ENCODE results near the gene ECHS1. TPM values are rescaled to one million over a fixed set of nuclear protein-coding genes. Genes with fewer than 3 reads are reported as not detected.

ECHS1 gene
- total RNA-seq, 2 experiments from 2014 or later: 46.2 to 48.3 TPM

DNA sequence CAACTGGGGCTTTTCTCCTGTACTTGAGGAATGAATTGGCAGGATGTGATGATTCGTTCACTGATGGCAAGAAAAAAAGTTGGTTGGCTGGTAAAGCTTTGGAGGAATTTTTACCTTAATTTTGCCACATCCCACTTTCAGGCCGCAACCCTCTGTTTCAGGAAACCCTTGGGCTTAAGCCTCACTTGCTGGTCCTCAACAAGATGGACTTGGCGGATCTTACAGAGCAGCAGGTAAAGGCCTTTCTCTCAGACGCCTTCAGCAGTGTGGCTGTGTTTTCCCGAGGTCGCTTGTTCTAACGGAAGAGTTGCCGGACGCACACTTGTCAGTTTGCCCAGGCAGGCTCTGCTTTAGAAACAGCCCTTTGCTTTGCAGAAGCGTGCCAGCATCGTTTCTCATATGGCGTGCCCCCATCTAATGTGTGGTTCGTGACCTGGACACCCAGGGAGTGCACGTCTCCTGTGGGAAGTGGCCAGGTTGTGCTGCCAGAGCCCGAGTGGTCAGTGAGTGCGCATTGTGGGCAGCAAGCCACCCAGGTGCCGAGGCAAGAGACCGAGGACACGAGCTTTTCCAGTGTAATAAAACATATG is 23.0 kb upstream of the ECHS1 start:
- no peak overlapping the region for H3K27ac ChIP-seq (ENCODE audit: low read depth, low read length, poor library complexity, severe bottlenecking)
- intact Hi-C loops (cut with micrococcal nuclease; ENCODE audit: unreplicated experiment): no loop called here
- TF ChIP-seq EZH2phosphoT487 (IDR thresholded peaks at IDR 0.05; ENCODE audit: borderline replicate concordance, low read depth, low read length): no peak
- TF ChIP-seq, protein P1, sequence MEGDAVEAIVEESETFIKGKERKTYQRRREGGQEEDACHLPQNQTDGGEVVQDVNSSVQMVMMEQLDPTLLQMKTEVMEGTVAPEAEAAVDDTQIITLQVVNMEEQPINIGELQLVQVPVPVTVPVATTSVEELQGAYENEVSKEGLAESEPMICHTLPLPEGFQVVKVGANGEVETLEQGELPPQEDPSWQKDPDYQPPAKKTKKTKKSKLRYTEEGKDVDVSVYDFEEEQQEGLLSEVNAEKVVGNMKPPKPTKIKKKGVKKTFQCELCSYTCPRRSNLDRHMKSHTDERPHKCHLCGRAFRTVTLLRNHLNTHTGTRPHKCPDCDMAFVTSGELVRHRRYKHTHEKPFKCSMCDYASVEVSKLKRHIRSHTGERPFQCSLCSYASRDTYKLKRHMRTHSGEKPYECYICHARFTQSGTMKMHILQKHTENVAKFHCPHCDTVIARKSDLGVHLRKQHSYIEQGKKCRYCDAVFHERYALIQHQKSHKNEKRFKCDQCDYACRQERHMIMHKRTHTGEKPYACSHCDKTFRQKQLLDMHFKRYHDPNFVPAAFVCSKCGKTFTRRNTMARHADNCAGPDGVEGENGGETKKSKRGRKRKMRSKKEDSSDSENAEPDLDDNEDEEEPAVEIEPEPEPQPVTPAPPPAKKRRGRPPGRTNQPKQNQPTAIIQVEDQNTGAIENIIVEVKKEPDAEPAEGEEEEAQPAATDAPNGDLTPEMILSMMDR (conservative IDR thresholded peaks at IDR 0.05; ENCODE audit: low read length): no peak
- no peak overlapping the region for H3K4me3 ChIP-seq (ENCODE audit: low read depth, low read length, poor library complexity, severe bottlenecking)
- no peaks in the 10 kb centered on the region for H3K9me3 ChIP-seq (ENCODE audit: low read length)
- H2AFZ ChIP-seq (ENCODE audit: low read length): no peak overlapping the region
- no peaks in the 10 kb centered on the region for H4K20me1 ChIP-seq (ENCODE audit: insufficient read depth, low read length)
- BruUV-seq (replicated peaks): no TSS peak
- no peak for DNase-seq (ENCODE audit: low spot score)
- no peak overlapping the region for H3K4me2 ChIP-seq (ENCODE audit: low read length)
- H3K9me2 ChIP-seq (ENCODE audit: insufficient read depth, low read length): no peaks in the 10 kb centered on the region
- peaks cover 53% of the 10 kb centered on the region for H3K79me2 ChIP-seq (ENCODE audit: insufficient read depth, low read depth, low read length)
- POLR2A ChIA-PET: no interaction called here
- peaks cover 57% of the 10 kb centered on the region for H3K36me3 ChIP-seq (ENCODE audit: insufficient read depth, low read length)
- CTCF ChIA-PET (ENCODE audit: unreplicated experiment): no interaction called here
- H3K4me1 ChIP-seq (ENCODE audit: insufficient read depth, low read length, poor library complexity, severe bottlenecking): peaks cover 40% of the 10 kb centered on the region

DNA sequence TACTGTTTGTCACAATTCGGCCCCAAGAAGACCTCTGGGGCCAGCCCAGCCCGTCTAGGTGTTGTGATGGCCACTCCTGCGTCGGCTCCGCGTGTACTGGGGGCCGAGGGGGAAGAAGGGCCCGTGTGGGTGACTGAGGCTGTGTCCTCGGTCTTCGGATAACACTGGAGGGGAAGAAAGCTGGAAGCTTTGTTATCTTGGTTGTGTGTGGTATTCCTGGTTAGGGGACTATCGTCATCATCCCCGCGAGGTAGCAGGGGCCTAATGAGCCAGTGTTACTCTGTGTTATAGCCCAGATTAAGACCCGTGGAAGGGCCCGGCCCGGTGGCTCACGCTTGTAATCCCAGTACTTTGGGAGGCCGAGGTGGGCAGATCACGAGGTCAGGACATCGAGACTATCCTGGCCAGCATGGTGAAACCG is 21.7 kb upstream of the ECHS1 start:
- intact Hi-C loops (cut with micrococcal nuclease; ENCODE audit: unreplicated experiment): loop anchor here (5.0 kb wide), 2 partner anchors 88 to 1238 kb away; partner anchors contain the start of genes TUBGCP2 and ZNF511
- H4K20me1 ChIP-seq (ENCODE audit: insufficient read depth, low read length): no peaks in the 10 kb centered on the region
- peak overlapping the region; percentile 99 for H3K4me3 ChIP-seq (ENCODE audit: low read depth, low read length, poor library complexity, severe bottlenecking)
- H3K4me2 ChIP-seq (ENCODE audit: low read length): peak overlapping the region; percentile 96
- H3K27ac ChIP-seq (ENCODE audit: low read depth, low read length, poor library complexity, severe bottlenecking): peak overlapping the region; percentile 65
- peak overlapping the region; percentile 34; the same call in 1 of the 2 replicates for H2AFZ ChIP-seq (ENCODE audit: low read length)
- TSS peak; percentile 46 for BruUV-seq (replicated peaks)
- POLR2A ChIA-PET: no interaction called here
- H3K36me3 ChIP-seq (ENCODE audit: insufficient read depth, low read length): peaks cover 44% of the 10 kb centered on the region
- peaks cover 53% of the 10 kb centered on the region for H3K79me2 ChIP-seq (ENCODE audit: insufficient read depth, low read depth, low read length)
- TF ChIP-seq EZH2phosphoT487 (IDR thresholded peaks at IDR 0.05; ENCODE audit: borderline replicate concordance, low read depth, low read length): no peak
- TF ChIP-seq, protein P1 (conservative IDR thresholded peaks at IDR 0.05; ENCODE audit: low read length): no peak
- peaks cover 51% of the 10 kb centered on the region for H3K4me1 ChIP-seq (ENCODE audit: insufficient read depth, low read length, poor library complexity, severe bottlenecking)
- no peaks in the 10 kb centered on the region for H3K9me2 ChIP-seq (ENCODE audit: insufficient read depth, low read length)
- CTCF ChIA-PET (ENCODE audit: unreplicated experiment): no interaction called here
- H3K9me3 ChIP-seq (ENCODE audit: low read length): no peaks in the 10 kb centered on the region
- no peak for DNase-seq (ENCODE audit: low spot score)

DNA sequence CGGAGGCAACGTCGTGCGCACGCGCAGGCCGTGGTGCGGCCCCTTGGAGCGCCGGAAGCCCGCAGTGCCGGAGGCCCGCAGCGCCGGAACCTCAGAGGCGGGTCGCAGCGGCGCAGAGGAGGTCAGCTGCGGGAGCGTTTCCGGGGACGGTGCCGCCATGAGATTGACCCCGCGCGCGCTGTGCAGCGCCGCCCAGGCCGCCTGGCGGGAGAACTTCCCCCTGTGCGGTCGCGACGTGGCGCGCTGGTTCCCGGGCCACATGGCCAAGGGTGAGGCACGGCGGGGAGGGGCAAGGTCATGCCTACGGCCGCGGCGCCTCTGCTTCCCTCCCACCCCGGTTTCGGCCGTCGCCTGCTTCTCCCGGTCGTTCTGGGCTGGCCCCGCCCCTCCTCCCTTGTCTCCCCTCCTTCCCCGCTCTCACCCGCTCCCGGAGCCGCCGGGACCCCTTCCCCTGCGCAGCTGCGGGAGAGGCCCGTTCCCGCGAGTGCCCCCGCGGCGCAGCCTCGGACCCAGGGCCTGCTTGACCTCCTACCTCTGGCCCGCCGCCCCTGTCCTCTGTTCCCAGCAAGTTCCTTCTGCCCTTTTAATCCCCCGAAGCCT is 21.0 kb upstream of the ECHS1 start, which contains the start of gene MTG1:
TSS of gene MTG1 (plus strand) at position 94 of the 600 bp plus-strand sequence. CDS start at position 158, 64 bp downstream.
- intact Hi-C loops (cut with micrococcal nuclease; ENCODE audit: unreplicated experiment): loop anchor here (5.0 kb wide), 2 partner anchors 87 to 1237 kb away; partner anchors contain the start of genes TUBGCP2 and ZNF511
- POLR2A ChIA-PET: no interaction called here
- Histone ChIP-seq H2AFZ (ENCODE audit: low read length) (peak within 1 kb of the TSS; percentile 34; the same call in 1 of the 2 replicates), H3K9me3 (ENCODE audit: low read length) (no peaks in the 10 kb centered on the region), H3K36me3 (ENCODE audit: insufficient read depth, low read length) (peaks cover 37% of the 10 kb centered on the region), H3K79me2 (ENCODE audit: insufficient read depth, low read depth, low read length) (peaks cover 53% of the 10 kb centered on the region), H3K9me2 (ENCODE audit: insufficient read depth, low read length) (no peaks in the 10 kb centered on the region), H3K27ac (ENCODE audit: low read depth, low read length, poor library complexity, severe bottlenecking) (peak within 1 kb of the TSS; percentile 99), H4K20me1 (ENCODE audit: insufficient read depth, low read length) (no peaks in the 10 kb centered on the region), H3K4me2 (ENCODE audit: low read length) (peak within 1 kb of the TSS; percentile 96), H3K4me1 (ENCODE audit: insufficient read depth, low read length, poor library complexity, severe bottlenecking) (peaks cover 56% of the 10 kb centered on the region), H3K4me3 (ENCODE audit: low read depth, low read length, poor library complexity, severe bottlenecking) (peak within 1 kb of the TSS; percentile 99)
- no TSS peak for BruUV-seq (replicated peaks)
- no peak for TF ChIP-seq EZH2phosphoT487 (IDR thresholded peaks at IDR 0.05; ENCODE audit: borderline replicate concordance, low read depth, low read length)
- TF ChIP-seq, protein P1 (conservative IDR thresholded peaks at IDR 0.05; ENCODE audit: low read length): no peak
- CTCF ChIA-PET (ENCODE audit: unreplicated experiment): no interaction called here
- peak; percentile 97 for DNase-seq (ENCODE audit: low spot score)
